T-helper 1 cell treated with Interleukin-12 subunit alpha and Interleukin-12 subunit beta and Interleukin-4 antibody, amounts not matched to agents 30 ng/mL and 1 ng/mL, for 36 hours (primary cell): Measurements from ENCODE around the gene KCNIP2. TPM values are rescaled to one million over a fixed set of nuclear protein-coding genes. Genes with fewer than 3 reads are reported as not detected.

Experiments used
- total RNA-seq: library from RNA; stranded (reverse); gene quantifications from 2 replicates; pipeline ENCODE4 v1.2.3, GENCODE V29; 2022

The KCNIP2 gene
- total RNA-seq, 1 donor from 2014 or later = 2.8 TPM

Other genes with a start within 250 kb of the KCNIP2 start
- 44.0 and 44.2 TPM in 2 replicates for gene FBXW4, start 148.6 kb downstream of the KCNIP2 start, total RNA-seq
- gene FGF8, start 67.7 kb downstream of the KCNIP2 start, total RNA-seq = not detected in 2 replicates
- 33.3 and 35.2 TPM in 2 replicates for gene NPM3, start 60.4 kb downstream of the KCNIP2 start, total RNA-seq
- gene OGA, start 25.4 kb downstream of the KCNIP2 start, total RNA-seq = 151 TPM in 2 replicates
- 27.8 and 28.0 TPM in 2 replicates for gene ARMH3, start 212.4 kb upstream of the KCNIP2 start, total RNA-seq
- 24.1 and 24.8 TPM in 2 replicates for gene HPS6, start 221.5 kb upstream of the KCNIP2 start, total RNA-seq